OCI-LY7 (cell line): ENCODE data around the gene DPY19L2. TPM values are rescaled to one million over a fixed set of nuclear protein-coding genes. Genes with fewer than 3 reads are reported as not detected.
"Not testable (repeated sequence)": the region's sequence is repeated elsewhere in the genome, so short reads cannot be mapped to it uniquely, and the experiment has no call there.

Experiments
- BruUV-seq: library from RNA; stranded (reverse); fragments of 400-500 nt; replicated peaks from 2 replicates; lab custom pipeline; 2021; lab: Mats Ljungman, UMichigan
- CTCF ChIA-PET: fragments of 300-600 bp; sonication (Branson Sonifier 250); formaldehyde crosslinking; loops from one replicate; lab custom pipeline; 2022; ENCODE audit warnings: antibody characterized with exemption; ENCODE audit not compliant: unreplicated experiment; lab: Charles Lee
- POLR2A ChIA-PET: fragments of 300-600 bp; sonication (Branson Sonifier 250); formaldehyde crosslinking; loops from one replicate; lab custom pipeline; 2022; ENCODE audit warnings: antibody characterized with exemption; lab: Charles Lee
- DNase-seq: peaks from one replicate; pipeline ENCODE4 v3.0.0-alpha.2; 2015; ENCODE audit warnings: low spot score
- H2AFZ ChIP-seq: fragments of 200-600 bp; sonication (generic), shearing (Covaris generic); 2 replicates; pipeline ENCODE4 v1.6.1; 2014; ENCODE audit warnings: mild to moderate bottlenecking, antibody characterized with exemption, low read length, moderate library complexity
- H3K27ac ChIP-seq: fragments of 200-600 bp; sonication (generic); 2 replicates; pipeline ENCODE4 v1.5.1; 2014; ENCODE audit warnings: mixed run types, low read depth, mild to moderate bottlenecking, moderate library complexity, low read length, inconsistent platforms; ENCODE audit not compliant: poor library complexity, severe bottlenecking
- H3K36me3 ChIP-seq: fragments of 200-600 bp; sonication (generic); 2 replicates; pipeline ENCODE4 v1.6.1; 2014; ENCODE audit warnings: mild to moderate bottlenecking, antibody characterized with exemption, low read length, moderate library complexity, mixed read lengths; ENCODE audit not compliant: insufficient read depth
- H3K4me1 ChIP-seq: fragments of 200-600 bp; sonication (generic); 2 replicates; pipeline ENCODE4 v1.5.1; 2014; ENCODE audit warnings: mild to moderate bottlenecking, low read length; ENCODE audit not compliant: insufficient read depth, poor library complexity, severe bottlenecking
- H3K4me2 ChIP-seq: fragments of 200-600 bp; sonication (generic); 2 replicates; pipeline ENCODE4 v1.6.1; 2014; ENCODE audit warnings: mild to moderate bottlenecking, low read length
- H3K4me3 ChIP-seq: fragments of 200-600 bp; sonication (generic); 2 replicates; pipeline ENCODE4 v1.5.1; 2014; ENCODE audit warnings: mild to moderate bottlenecking, low read depth, low read length; ENCODE audit not compliant: poor library complexity, severe bottlenecking
- H3K79me2 ChIP-seq: fragments of 200-600 bp; sonication (generic); 2 replicates; pipeline ENCODE4 v1.6.1; 2016; ENCODE audit warnings: low read depth, mild to moderate bottlenecking, low read length, moderate library complexity, mixed read lengths; ENCODE audit not compliant: insufficient read depth
- H3K9me2 ChIP-seq: fragments of 200-600 bp; sonication (generic); 2 replicates; pipeline ENCODE4 v1.6.1; 2016; ENCODE audit warnings: mild to moderate bottlenecking, low read length, mixed read lengths; ENCODE audit not compliant: insufficient read depth
- H3K9me3 ChIP-seq: fragments of 200-600 bp; sonication (generic); 2 replicates; pipeline ENCODE4 v1.6.1; 2014; ENCODE audit warnings: mild to moderate bottlenecking, mixed run types, low read length, mixed read lengths
- H4K20me1 ChIP-seq: fragments of 200-600 bp; sonication (generic); 2 replicates; pipeline ENCODE4 v1.6.1; 2014; ENCODE audit warnings: mild to moderate bottlenecking, antibody characterized with exemption, low read length, moderate library complexity, mixed read lengths; ENCODE audit not compliant: insufficient read depth
- intact Hi-C: fragments of 100-400 bp; cut with micrococcal nuclease; formaldehyde crosslinking; loops from one replicate; pipeline ENCODE4 v1.10.0; 2022; ENCODE audit not compliant: unreplicated experiment
- total RNA-seq, 2 experiments: library from RNA; depleted of rRNA in 1 of 2; stranded (reverse); fragments of >200 nt in 1 of 2; shearing (Covaris generic) in 1 of 2; gene quantifications; 2 replicates each; pipeline ENCODE4 v1.2.3, GENCODE V29; 2014 to 2022

Gene DPY19L2
- total RNA-seq, 2 experiments from 2014 or later: 0.32 TPM; not detected in 1

DNA sequence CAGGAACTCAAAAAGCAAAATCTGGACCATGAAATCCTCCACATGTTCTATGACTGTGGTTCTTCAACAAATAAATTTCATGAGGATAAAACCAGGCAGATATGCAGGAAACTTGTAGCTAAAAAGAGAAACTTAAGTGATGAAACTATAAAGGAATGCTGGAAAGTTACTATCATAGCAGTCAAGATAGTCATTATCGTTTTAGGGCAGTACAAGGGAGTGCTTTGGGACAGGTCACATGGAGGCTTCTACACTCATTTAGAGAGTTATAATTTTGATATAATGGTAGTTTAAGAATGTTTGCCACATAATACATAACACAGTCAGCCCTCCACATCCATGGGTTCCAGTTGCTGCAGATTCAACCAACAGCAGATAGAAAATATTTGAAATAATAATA is 52.7 kb downstream of the DPY19L2 start:
- CTCF ChIA-PET, DNase-seq: not testable (repeated sequence)

DNA sequence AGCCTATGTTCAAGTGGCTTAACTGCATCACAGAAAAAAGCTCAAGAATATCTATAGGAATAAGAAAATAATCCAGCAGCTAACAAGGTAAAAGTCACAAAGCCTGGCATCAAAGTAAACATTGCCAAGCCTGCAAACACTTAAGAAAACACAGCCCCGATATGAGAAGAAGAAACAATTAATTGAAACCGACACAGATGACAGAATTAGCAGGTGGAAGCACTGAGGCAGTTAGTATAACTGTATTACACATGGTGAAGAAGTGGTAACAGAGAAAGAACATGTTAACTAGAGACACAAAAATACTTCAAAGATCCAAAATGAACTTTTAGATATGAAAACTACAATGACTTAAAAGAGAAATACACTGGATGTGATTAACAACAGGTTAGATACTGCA is 57.0 kb downstream of the DPY19L2 start:
- H4K20me1 ChIP-seq, CTCF ChIA-PET, POLR2A ChIA-PET, H3K9me3 ChIP-seq, H3K79me2 ChIP-seq, H3K4me3 ChIP-seq, H3K9me2 ChIP-seq, H3K36me3 ChIP-seq, intact Hi-C loops, BruUV-seq: not testable (repeated sequence)
- Histone ChIP-seq H3K4me1 (peaks cover 15% of the 10 kb centered on the region), H3K4me2 (peak overlapping the region; percentile 44), H3K27ac (peak overlapping the region; percentile 82), H2AFZ (peak overlapping the region; percentile 54; the same call in 1 of the 2 replicates)
- peak; percentile 64 for DNase-seq

More for the DNA sequence above, 52.7 kb downstream of the DPY19L2 start:
- H3K27ac ChIP-seq, H3K4me2 ChIP-seq, intact Hi-C loops, H3K9me2 ChIP-seq, H3K36me3 ChIP-seq, H2AFZ ChIP-seq, H3K79me2 ChIP-seq, POLR2A ChIA-PET, H4K20me1 ChIP-seq, BruUV-seq, H3K9me3 ChIP-seq, H3K4me3 ChIP-seq, H3K4me1 ChIP-seq: not testable (repeated sequence)

DNA sequence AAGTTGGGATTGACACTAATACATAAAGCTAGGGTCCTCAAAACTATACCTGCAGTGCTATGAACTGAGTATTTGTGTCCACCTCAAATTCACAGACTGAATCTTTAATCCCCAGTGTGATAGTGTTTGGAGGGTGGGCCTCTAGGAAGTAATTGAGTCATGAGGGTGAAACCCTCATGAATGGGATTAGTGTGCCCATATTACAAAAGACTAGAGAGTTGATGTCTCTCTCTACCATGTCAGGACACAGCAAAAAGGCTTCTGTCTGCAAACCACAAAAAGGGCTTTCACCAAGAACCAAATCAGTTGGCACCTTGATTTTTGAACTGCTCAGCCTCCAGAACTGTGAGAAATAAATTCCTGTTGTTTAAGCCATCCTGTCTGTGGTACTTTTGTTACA is 59.0 kb downstream of the DPY19L2 start:
- H3K9me2 ChIP-seq, H2AFZ ChIP-seq, H3K36me3 ChIP-seq, intact Hi-C loops, H4K20me1 ChIP-seq, H3K4me2 ChIP-seq, BruUV-seq, DNase-seq, H3K9me3 ChIP-seq, H3K79me2 ChIP-seq, H3K27ac ChIP-seq, H3K4me3 ChIP-seq, CTCF ChIA-PET, POLR2A ChIA-PET: not testable (repeated sequence)
- H3K4me1 ChIP-seq: peaks cover 15% of the 10 kb centered on the region

DNA sequence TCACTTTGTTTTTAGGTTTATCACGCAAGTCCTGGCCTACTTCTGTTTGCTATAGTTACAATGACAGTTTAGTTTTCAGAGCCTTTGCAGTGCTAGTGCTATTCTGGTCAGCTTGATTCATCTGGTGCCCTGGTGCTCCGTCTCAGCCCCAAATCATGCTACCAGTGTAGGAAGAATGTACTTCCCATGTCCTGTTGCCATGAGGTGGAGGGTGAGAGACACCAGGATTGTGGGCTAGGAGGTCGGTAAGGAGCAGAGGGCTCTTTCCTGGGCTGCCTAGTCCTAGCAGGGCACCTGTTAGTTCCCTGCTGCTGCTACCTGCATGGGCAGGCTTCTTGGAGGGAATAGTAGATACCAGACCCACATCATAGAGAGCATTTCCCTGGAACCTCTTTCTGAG is 63.3 kb downstream of the DPY19L2 start:
- DNase-seq, H3K9me2 ChIP-seq, H3K4me1 ChIP-seq, H4K20me1 ChIP-seq, BruUV-seq, POLR2A ChIA-PET, H3K4me3 ChIP-seq, H2AFZ ChIP-seq, intact Hi-C loops, H3K36me3 ChIP-seq, CTCF ChIA-PET, H3K4me2 ChIP-seq, H3K27ac ChIP-seq, H3K9me3 ChIP-seq, H3K79me2 ChIP-seq: not testable (repeated sequence)

DNA sequence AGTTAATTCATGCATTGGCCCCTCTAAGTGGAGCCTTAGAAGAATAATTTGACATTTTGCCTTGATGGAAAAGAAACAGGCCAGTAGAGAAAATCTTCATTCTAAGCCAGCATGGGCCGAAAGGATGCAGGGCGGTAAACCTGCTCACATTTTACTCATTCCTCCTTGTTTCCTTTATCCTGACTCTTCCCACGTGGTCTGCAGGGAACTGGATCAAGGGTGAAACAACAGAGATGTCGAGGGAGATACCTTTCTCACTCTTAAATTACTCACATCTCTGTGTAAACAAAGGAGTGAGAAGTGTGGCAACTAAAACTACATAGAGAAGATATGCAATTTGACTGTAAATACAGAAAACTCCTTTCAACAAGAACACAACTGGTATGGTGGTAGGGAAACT is 73.5 kb downstream of the DPY19L2 start:
- H3K9me3 ChIP-seq, intact Hi-C loops, H2AFZ ChIP-seq, H3K36me3 ChIP-seq, BruUV-seq, H3K27ac ChIP-seq, POLR2A ChIA-PET, H3K79me2 ChIP-seq, H3K9me2 ChIP-seq, DNase-seq, H4K20me1 ChIP-seq, H3K4me1 ChIP-seq, H3K4me2 ChIP-seq, CTCF ChIA-PET, H3K4me3 ChIP-seq: not testable (repeated sequence)

DNA sequence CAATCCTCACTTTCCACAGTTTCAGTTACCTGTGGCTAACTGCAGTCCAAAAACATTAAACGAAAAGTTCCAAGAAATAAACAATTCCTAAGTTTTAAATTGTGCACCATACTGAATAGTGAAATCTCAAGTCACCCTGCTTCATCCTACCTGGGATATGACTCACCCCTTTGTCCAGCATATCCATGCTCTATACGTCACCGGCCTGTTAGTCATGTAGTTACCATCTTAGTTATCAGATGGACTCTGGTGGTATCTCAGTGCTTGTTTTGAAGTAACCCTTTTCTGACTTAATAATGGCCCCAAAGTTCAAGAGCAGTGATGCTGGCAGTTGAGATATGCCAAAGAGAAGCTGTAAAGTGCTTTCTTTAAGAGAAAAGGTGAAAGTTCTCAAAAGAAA is 83.9 kb downstream of the DPY19L2 start:
- H3K4me2 ChIP-seq, intact Hi-C loops, H3K9me3 ChIP-seq, H3K4me1 ChIP-seq, H3K4me3 ChIP-seq, H3K79me2 ChIP-seq, POLR2A ChIA-PET, H3K9me2 ChIP-seq, H4K20me1 ChIP-seq, DNase-seq, H3K27ac ChIP-seq, H3K36me3 ChIP-seq, BruUV-seq, CTCF ChIA-PET, H2AFZ ChIP-seq: not testable (repeated sequence)

DNA sequence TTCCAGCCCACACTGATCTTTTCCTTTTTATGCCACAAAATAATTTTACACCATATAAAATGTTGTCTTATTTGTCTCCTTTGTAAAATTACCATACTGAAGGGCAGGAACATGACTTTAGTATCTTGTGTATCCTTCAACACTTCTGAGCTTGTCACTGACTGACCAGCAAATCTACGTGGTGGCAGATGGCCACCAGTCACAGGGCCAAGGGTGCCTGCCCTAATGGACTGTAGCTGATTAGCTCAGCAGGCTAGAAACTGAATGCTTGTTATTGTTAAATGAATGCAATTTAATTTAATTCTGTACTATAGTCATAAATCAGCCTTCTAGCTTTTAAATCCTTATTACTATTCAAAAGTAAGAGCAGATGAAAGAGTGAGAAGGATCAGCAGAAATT is 85.0 kb downstream of the DPY19L2 start:
- H2AFZ ChIP-seq, intact Hi-C loops, DNase-seq, H3K79me2 ChIP-seq, H3K4me1 ChIP-seq, H3K9me2 ChIP-seq, POLR2A ChIA-PET, CTCF ChIA-PET, H3K4me2 ChIP-seq, H3K9me3 ChIP-seq, H3K4me3 ChIP-seq, H3K36me3 ChIP-seq, H4K20me1 ChIP-seq, H3K27ac ChIP-seq, BruUV-seq: not testable (repeated sequence)
